Uterus (tissue), 4 donors: ENCODE measurements around the gene RNASE11. TPM values are rescaled to one million over a fixed set of nuclear protein-coding genes. Genes with fewer than 3 reads are reported as not detected.
"Not testable (repeated sequence)": the region's sequence is repeated elsewhere in the genome, so short reads cannot be mapped to it uniquely, and the experiment has no call there.

Experiments
- DNase-seq, 2 donors: peaks; one replicate each; pipeline ENCODE4 v3.0.0-alpha.2; 2019 to 2020
- H3K27ac ChIP-seq, 2 donors: fragments of 200-600 bp; sonication (generic); 1 replicate in 1 of 2; 2 replicates in 1 of 2; pipeline ENCODE4 v1.5.1; 2016 to 2018
- H3K27me3 ChIP-seq, 2 donors: fragments of 200-600 bp; sonication (generic); one replicate each; pipeline ENCODE4 v1.5.1; 2018 to 2019; ENCODE audit warnings: control low read depth in 1 of 2
- H3K36me3 ChIP-seq, 2 donors: fragments of 200-600 bp; sonication (generic); one replicate each; pipeline ENCODE4 v1.5.1; 2019; ENCODE audit warnings: control low read depth in 1 of 2
- H3K4me1 ChIP-seq, 2 donors: fragments of 200-600 bp; sonication (generic); one replicate each; pipeline ENCODE4 v1.5.1; 2018 to 2019; ENCODE audit warnings: control low read depth in 1 of 2
- H3K4me3 ChIP-seq, 2 donors: fragments of 200-600 bp; sonication (generic); 1 replicate in 1 of 2; 2 replicates in 1 of 2; pipeline ENCODE4 v1.5.1; 2018 to 2019; ENCODE audit warnings: mild to moderate bottlenecking in 1 of 2
- H3K9me3 ChIP-seq, 2 donors: fragments of 200-600 bp; sonication (generic); one replicate each; pipeline ENCODE4 v1.5.1; 2019; ENCODE audit warnings: control low read depth in 1 of 2
- CTCF ChIP-seq, 4 experiments: fragments of 200-600 bp in 2 of 4; fragments of 450-650 bp in 2 of 4; sonication (generic) in 2 of 4; IDR thresholded peaks; one replicate each; pipeline ENCODE4 v1.5.1; 2016 to 2019; ENCODE audit warnings: antibody characterized with exemption in 4 of 4, mild to moderate bottlenecking in 2 of 4, moderate library complexity in 1 of 4
- POLR2A ChIP-seq, 2 donors: fragments of 450-650 bp; IDR thresholded peaks; one replicate each; pipeline ENCODE4 v1.6.1; 2016; ENCODE audit warnings: antibody characterized with exemption in 2 of 2, mild to moderate bottlenecking in 1 of 2, moderate library complexity in 1 of 2
- intact Hi-C: fragments of 100-400 bp; cut with DNase I; formaldehyde crosslinking; loops from one replicate; pipeline ENCODE4 v1.15.1; 2023; ENCODE audit warnings: low total_unique reads
- total RNA-seq, 4 donors: library from RNA; depleted of rRNA in 3 of 4; stranded (reverse); fragments of >200 nt in 3 of 4; gene quantifications; one replicate each; pipeline versions ENCODE4 v1.1.0 to v1.2.4, GENCODE V29; 2014 to 2023
- donor health status: DM: yes; HTN: yes; CAD: no.

The RNASE11 gene
- total RNA-seq, 4 donors from 2014 or later, result not detected

DNA sequence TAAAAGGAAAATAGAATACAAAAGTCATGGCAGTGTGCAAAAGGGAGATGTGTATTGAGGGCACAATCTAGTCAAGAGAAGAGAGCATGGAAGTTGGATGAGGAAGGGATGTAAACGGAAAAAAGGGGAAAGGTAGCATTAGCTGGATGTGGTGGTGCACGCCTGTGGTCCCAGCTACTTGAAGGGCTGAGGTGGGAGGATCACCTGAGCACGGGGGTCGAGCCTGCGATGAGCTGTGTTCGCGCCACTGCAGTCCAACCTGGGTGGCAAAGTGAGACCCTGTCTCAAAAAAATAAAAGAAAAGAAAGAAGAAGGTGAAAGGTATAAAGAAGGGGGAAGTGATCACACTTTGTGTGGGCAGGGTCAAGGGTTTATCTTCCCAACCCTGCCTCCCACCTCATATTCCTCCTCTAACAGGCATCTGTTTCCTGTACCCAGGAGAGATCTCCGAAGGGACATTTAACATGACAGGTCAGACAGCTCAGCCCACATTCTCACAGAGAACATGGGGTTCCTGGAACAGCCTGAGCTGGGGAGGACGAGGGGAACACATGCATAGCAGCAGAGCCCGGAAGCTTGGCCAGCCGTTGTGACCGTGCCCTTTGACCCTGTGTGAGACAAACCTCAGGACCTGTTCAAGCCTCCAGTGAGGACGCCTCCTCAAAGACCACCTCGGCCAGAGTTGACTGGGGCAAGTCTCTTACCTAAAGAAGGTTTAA is 8.9 kb downstream of the RNASE11 start:
- Histone ChIP-seq H3K4me3 (no peak overlapping the region), H3K4me1 (no peaks in the 10 kb centered on the region), H3K27me3 (no peaks in the 10 kb centered on the region), H3K36me3 (no peaks in the 10 kb centered on the region), H3K27ac (no peak overlapping the region), H3K9me3 (no peaks in the 10 kb centered on the region)
- TF ChIP-seq CTCF (IDR thresholded peaks at IDR 0.05), result no peak
- DNase-seq, result no peak
- intact Hi-C loops, result no loop called here

DNA sequence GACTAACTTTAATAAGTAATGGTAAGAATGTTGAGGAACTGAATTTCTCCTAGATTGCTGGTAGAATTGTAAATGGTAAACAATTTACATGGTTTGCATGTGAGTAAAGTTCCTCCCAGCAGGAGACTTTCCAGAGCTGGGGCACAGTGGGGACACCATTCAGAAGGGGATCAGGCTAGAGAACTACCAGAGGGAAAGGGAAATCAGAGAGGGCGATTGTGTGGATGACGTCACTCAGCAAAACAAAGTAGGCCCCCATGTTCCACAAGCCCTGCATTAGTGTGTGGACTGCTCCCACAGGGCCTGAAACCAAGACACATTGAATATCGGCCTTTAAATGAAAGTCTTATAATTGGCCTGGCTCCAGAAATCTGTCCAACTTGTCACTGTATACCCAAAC is 9.5 kb downstream of the RNASE11 start:
- no peaks in the 10 kb centered on the region for H3K27me3 ChIP-seq
- H3K36me3 ChIP-seq, result no peaks in the 10 kb centered on the region
- no peaks in the 10 kb centered on the region for H3K4me1 ChIP-seq
- no peak for DNase-seq
- TF ChIP-seq CTCF (IDR thresholded peaks at IDR 0.05) (no peak), POLR2A (IDR thresholded peaks at IDR 0.05) (no peak)
- intact Hi-C loops, result no loop called here
- no peak overlapping the region for H3K4me3 ChIP-seq
- H3K9me3 ChIP-seq, result no peaks in the 10 kb centered on the region
- no peak overlapping the region for H3K27ac ChIP-seq

GRCh38 chr14:20572382-20572990 is 15.3 kb downstream of the RNASE11 start:
- H3K4me1 ChIP-seq, intact Hi-C loops, H3K27me3 ChIP-seq, H3K9me3 ChIP-seq, H3K27ac ChIP-seq, H3K36me3 ChIP-seq, DNase-seq, H3K4me3 ChIP-seq: not testable (repeated sequence)

- H3K4me3 ChIP-seq, intact Hi-C loops, DNase-seq, H3K27ac ChIP-seq, H3K4me1 ChIP-seq, H3K27me3 ChIP-seq, H3K36me3 ChIP-seq, H3K9me3 ChIP-seq: not testable (repeated sequence)
These were observed 17.1 kb downstream of the RNASE11 start for GRCh38 chr14:20570720-20571119.

GRCh38 chr14:20569865-20570264 is 17.9 kb downstream of the RNASE11 start:
- H3K27me3 ChIP-seq, H3K36me3 ChIP-seq, H3K4me1 ChIP-seq, H3K4me3 ChIP-seq, H3K9me3 ChIP-seq, intact Hi-C loops, H3K27ac ChIP-seq, DNase-seq: not testable (repeated sequence)

DNA sequence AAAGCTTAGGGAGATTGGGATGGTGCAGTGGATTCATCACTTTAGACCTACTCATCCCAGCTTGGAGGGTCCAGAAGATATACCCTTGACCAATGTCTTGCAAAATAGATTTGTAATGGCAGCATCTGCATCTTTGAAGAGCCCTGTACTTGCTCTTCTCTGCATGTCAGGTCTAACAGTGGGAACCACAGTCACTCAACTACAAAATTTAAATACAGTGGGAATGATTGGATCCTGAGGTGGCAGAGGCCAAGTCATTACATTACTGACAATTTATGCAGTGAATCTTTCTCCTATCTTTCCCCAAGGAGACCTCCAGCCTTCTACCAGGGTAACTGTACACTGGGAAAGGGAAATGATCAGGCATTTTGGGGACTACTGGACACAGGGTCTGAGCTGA is 18.7 kb downstream of the RNASE11 start:
- Histone ChIP-seq H3K9me3 (no peaks in the 10 kb centered on the region), H3K4me1 (no peaks in the 10 kb centered on the region), H3K27ac (no peak overlapping the region), H3K27me3 (no peaks in the 10 kb centered on the region), H3K36me3 (no peaks in the 10 kb centered on the region), H3K4me3 (no peak overlapping the region)
- DNase-seq, result no peak
- TF ChIP-seq POLR2A (IDR thresholded peaks at IDR 0.05) (no peak), CTCF (IDR thresholded peaks at IDR 0.05) (no peak)
- intact Hi-C loops, result no loop called here
